ENCODE data around the gene PTPRD. TPM values are rescaled to one million over a fixed set of nuclear protein-coding genes. Genes with fewer than 3 reads are reported as not detected.

Gene PTPRD
- total and polyA plus RNA-seq, 2 of the 4 experiments (the other 2 are of a cell fraction), result 0.07 to 0.18 TPM

- no peak overlapping the region for H2BK15ac ChIP-seq (ENCODE audit: low read depth, low read length)
- intact Hi-C loops (cut with micrococcal nuclease) (no loop called here), in situ Hi-C loops (cut with MboI; ENCODE audit: low sequenced_read_pairs) (no loop called here), dilution Hi-C loops (cut with HindIII; ENCODE audit: low sequenced_read_pairs, unreplicated experiment) (no loop called here)
- no peak overlapping the region for H3K9ac ChIP-seq (ENCODE audit: low read depth, low read length)
- H2AK5ac ChIP-seq (ENCODE audit: low read depth, low read length), result no peak overlapping the region
- no peak for TF ChIP-seq MXI1 (IDR thresholded peaks at IDR 0.05; ENCODE audit: borderline replicate concordance, low read depth, low read length)
- TF ChIP-seq USF2 (IDR thresholded peaks at IDR 0.05; ENCODE audit: low read depth, low read length), result no peak
- no peak for TF ChIP-seq RAD21 (IDR thresholded peaks at IDR 0.05; ENCODE audit: low read length)
- TF ChIP-seq MAZ (IDR thresholded peaks at IDR 0.05; ENCODE audit: borderline replicate concordance, low read depth, low read length), result no peak
- TF ChIP-seq POLR2A (IDR thresholded peaks at IDR 0.05; ENCODE audit: low read depth, low read length), result no peak
- TF ChIP-seq CTCF (conservative IDR thresholded peaks at IDR 0.05; ENCODE audit: low read depth, low read length), result no peak
- no peak for TF ChIP-seq SMC3 (IDR thresholded peaks at IDR 0.05; ENCODE audit: low read depth, low read length)
- TF ChIP-seq RFX5 (IDR thresholded peaks at IDR 0.05; ENCODE audit: low read depth, low read length), result no peak
- no peak for TF ChIP-seq CEBPB (IDR thresholded peaks at IDR 0.05; ENCODE audit: low read depth, low read length)
- no peak for TF ChIP-seq ELK1 (IDR thresholded peaks at IDR 0.05; ENCODE audit: borderline replicate concordance, low read depth, low read length)
- TF ChIP-seq FOS (IDR thresholded peaks at IDR 0.05; ENCODE audit: low read depth, low read length), result no peak
- no peak for TF ChIP-seq CHD1 (IDR thresholded peaks at IDR 0.05; ENCODE audit: low read depth, low read length)
- TF ChIP-seq RCOR1 (IDR thresholded peaks at IDR 0.05; ENCODE audit: insufficient replicate concordance, low read length), result no peak
- TF ChIP-seq BHLHE40 (IDR thresholded peaks at IDR 0.05; ENCODE audit: low read depth, low read length), result no peak
- TF ChIP-seq MAFK (IDR thresholded peaks at IDR 0.05; ENCODE audit: low read depth, low read length), result no peak
- TF ChIP-seq NFE2L2 (IDR thresholded peaks at IDR 0.05; ENCODE audit: low read depth, low read length), result no peak
- no peaks in the 10 kb centered on the region for H3K36me3 ChIP-seq (ENCODE audit: control insufficient read depth, insufficient read depth, low read length)
- H3K56ac ChIP-seq (ENCODE audit: extremely low read depth, insufficient read depth, low read length), result no peak overlapping the region
- no peak overlapping the region for H3K4me3 ChIP-seq (ENCODE audit: insufficient read depth, low read depth, low read length)
- H3K4me2 ChIP-seq (ENCODE audit: low read depth, low read length), result no peak overlapping the region
- no peak overlapping the region for H3K4ac ChIP-seq (ENCODE audit: low read depth, low read length)
- H3K9me3 ChIP-seq (ENCODE audit: control insufficient read depth, insufficient read depth, low read length), result 0 out of 2 replicates have a peak, but pooled peaks cover 2% of the 10 kb centered on the region
- no peak overlapping the region for H4K5ac ChIP-seq (ENCODE audit: low read depth, low read length)
- H2BK5ac ChIP-seq (ENCODE audit: low read depth, low read length, poor library complexity, severe bottlenecking), result no peak overlapping the region
- no peak overlapping the region for H3K14ac ChIP-seq (replicated peaks; ENCODE audit: low read depth, low read length)
- H2AFZ ChIP-seq (replicated peaks; ENCODE audit: low read length, poor library complexity), result no peak overlapping the region
- no peak overlapping the region for H2BK20ac ChIP-seq (ENCODE audit: low read depth, low read length)
- no peak overlapping the region for H3K18ac ChIP-seq (ENCODE audit: low read depth, low read length)
- ATAC-seq (ENCODE audit: low read depth) (no peak), DNase-seq (no peak)
- no peaks in the 10 kb centered on the region for H3K9me1 ChIP-seq (ENCODE audit: insufficient read depth, low read length)
- no peaks in the 10 kb centered on the region for H4K20me1 ChIP-seq (ENCODE audit: insufficient read depth, low read length)
- ChIA-PET POLR2A (ENCODE audit: unreplicated experiment) (no interaction called here), CTCF (interaction anchor here (0.6 kb wide), 1 partner anchor 9 kb away, joined by 6 read pairs; no protein-coding TSS in a partner anchor)
- H3K23ac ChIP-seq (ENCODE audit: low read depth, low read length), result no peak overlapping the region
- no peak overlapping the region for H4K91ac ChIP-seq (ENCODE audit: insufficient read depth, low read depth, low read length)
- no peak overlapping the region for H3K27ac ChIP-seq (ENCODE audit: insufficient read depth, low read length)
- no peaks in the 10 kb centered on the region for H3K27me3 ChIP-seq (ENCODE audit: control insufficient read depth, insufficient read depth, low read length)
- no peaks in the 10 kb centered on the region for H3K4me1 ChIP-seq (ENCODE audit: control insufficient read depth, insufficient read depth, low read length)
- WGBS, 2 experiments (ENCODE audit: extremely low coverage in 2 of 2, insufficient read length in 1 of 2), result no CpG with 5 or more reads among the region's 4 CpGs
- no peak overlapping the region for H2BK120ac ChIP-seq (ENCODE audit: low read depth, low read length)
- no peak overlapping the region for H2AK9ac ChIP-seq (replicated peaks; ENCODE audit: low read depth, low read length, poor library complexity)
- no peaks in the 10 kb centered on the region for H3K79me1 ChIP-seq (ENCODE audit: low read depth in 1 of 2, low read length in 2 of 2)
- H4K8ac ChIP-seq (ENCODE audit: low read depth in 2 of 2, low read length in 2 of 2), result no peak overlapping the region
- no TSS peak for BruUV-seq (replicated peaks)
Measured at GRCh38 chr9:8802242-8802641, 1810.6 kb downstream of the PTPRD start.
